HG03135 (cell line): Measurements from ENCODE around the gene FALEC.
"Not testable (repeated sequence)": the region's sequence is repeated elsewhere in the genome, so short reads cannot be mapped to it uniquely, and the experiment has no call there.

ENCODE experiments used
- ATAC-seq: cut with Tn5 transposase; IDR thresholded peaks from one replicate; pipeline ENCODE4 v1.9.1; 2021; ENCODE audit warnings: mild to moderate bottlenecking, moderate library complexity; ENCODE audit not compliant: unreplicated experiment

FALEC gene

DNA sequence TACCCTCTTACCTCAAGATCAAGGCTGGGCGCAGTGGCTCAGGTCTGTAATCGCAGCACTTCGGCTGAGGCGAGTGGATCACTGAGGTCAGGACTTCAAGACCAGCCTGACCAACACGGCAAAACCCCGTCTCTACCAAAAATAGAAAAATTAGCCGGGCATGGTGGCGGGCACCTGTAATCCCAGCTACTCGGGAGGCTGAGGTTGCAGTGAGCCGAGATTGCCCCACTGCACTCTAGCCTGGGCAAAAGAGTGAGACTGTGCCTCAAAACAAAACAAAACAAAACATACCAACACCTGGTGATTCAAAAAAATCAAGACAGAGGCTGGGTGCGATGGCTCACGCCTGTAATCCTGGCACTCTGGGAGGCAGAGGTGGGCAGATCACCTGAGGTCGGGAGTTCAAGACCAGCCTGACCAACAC, 58.1 kb downstream of the FALEC start:
- ATAC-seq = not testable (repeated sequence)

DNA sequence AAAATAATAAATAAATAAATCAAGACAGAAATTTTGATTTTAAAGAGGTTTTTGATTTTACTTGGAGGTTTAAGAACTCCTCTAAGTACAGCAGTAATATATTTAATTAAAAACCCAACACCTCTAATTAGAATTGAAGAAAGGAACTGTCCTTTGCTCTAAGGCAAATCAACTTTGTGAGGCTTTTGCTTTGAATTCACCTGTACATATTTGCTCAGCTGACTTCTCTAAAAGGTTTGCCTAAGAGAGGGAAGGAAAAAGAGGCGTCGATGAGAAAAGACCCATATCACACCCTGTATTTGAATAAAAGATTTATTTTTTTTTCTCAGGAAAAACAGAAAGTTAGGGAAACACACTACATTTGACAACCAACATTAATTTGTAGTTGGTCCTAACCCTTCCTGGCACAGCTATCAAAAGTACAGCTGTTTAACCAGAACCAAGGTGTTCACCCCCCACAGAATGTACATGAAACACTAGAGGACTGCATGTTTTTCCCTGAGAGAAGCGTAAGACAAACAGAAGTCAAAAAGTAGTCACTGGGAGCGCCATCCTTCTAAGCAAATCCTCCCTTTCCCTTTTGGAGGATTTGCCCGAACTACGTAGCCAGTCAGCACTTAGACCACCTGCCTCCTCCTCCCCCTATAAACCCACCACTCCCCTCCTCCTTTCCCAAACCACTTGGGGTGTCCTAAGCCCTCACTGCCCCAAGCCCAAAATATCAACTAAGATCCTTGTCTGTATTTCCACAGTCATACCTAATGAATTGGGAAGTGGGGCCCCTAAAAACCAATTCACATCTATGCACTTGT, 58.9 kb downstream of the FALEC start:
- ATAC-seq = no peak

DNA sequence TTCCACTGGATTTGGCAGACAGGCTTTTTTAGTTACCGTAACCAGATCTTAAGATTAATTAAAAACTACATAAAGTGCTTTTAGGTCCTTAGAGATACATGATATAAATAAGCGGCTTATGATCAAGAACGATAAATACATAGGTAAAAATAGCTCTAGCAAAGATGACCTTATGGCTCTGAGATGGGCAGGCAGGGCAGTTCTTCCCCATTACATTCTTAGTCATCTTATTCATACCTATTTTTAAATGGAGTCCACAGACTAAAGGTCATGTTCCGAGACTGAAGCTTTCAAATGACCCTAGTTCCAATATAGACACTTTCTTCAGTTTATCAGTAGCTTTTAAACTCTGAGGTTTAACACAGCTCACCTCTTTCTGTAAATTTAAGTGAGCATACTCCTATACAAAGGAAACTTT, 59.5 kb downstream of the FALEC start:
- no peak for ATAC-seq

DNA sequence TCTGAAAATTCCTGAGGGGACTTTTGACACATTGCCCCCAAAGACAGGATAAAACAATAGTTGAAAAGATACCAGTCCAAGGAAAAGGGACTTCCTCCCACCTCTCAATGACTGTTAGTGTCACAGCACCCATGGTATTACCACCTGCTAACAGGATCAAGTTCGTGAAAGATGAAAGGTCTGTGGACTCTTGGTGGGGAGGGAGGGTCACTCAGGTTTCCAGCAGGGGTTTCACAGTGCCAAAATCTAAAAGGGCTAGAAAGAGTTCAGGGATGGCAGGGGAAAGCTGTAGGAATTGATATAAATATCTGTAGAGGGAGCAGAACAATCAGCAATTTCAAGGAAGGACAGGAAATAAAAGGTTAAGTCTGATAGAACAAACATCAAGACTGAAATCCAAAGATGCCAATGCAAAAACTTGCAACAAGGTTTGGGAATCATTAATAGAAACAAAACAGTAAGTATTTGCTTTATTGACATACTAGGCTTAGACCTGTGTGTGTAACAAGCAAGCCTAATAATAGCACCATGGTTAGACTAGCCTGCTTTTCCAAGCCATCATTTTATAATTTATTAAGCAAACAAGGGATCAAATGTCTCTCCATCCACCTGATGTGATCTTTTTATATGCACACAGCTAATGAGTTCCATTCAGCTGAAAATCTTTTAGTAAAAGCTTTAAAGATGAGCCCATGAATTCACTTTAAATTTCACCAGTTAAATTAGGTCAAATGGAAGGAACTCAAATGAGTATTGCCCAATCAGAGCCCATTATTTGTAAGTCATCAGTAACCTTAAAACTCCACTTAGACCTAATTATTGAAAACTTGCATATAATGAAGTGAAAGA, 60.2 kb downstream of the FALEC start:
- no peak for ATAC-seq

DNA sequence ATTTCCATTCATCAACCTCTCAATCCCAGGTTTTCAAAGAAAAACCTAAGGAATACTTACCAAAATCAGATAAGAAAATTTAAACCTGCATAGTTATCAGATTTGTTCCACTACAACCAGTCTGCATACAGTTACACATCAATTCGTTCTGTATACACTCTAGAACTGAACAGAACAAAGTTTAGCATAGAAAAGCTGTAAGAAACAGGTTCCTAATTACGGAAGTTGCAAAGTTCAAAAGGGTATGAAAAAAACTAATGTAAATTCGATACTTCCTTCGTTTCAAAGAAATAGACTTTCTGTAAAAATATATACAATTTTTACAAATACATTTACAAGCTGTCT, 60.8 kb downstream of the FALEC start:
- no peak for ATAC-seq

DNA sequence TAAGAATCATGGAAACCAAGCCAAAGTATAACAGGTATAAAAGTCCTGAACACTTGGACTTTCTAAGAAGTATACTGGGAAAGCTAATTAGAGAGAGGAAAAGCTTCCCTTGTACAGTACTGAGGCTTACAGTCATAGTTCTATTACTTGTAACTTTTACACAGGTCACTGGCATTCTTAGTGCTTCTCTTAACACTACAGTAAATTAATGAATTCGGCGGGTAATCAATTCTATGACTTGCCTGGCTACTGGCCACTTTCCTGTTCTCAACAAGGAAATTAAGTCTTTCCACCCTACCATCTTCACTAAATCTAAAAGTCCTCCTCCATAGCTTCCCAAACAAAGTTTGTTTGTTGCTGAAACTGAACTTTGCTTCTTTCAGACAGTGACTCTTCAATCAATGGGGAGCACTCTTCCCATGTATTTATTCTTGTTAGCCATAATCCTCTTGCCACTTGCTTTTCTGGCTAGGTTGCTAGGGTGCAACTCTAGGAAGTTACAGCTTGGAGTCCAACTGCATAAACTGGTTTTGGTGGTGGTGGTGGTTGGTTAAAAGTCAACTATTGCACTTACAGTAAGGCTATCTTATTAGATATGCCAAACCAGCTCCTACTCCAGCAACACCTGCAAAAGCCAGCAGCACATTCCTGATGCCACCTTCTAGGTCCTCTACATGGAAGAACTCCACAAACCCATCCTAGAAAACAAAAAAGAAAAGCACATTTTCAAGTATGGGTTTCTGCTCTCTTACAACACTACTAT, 61.4 kb downstream of the FALEC start:
- no peak for ATAC-seq

DNA sequence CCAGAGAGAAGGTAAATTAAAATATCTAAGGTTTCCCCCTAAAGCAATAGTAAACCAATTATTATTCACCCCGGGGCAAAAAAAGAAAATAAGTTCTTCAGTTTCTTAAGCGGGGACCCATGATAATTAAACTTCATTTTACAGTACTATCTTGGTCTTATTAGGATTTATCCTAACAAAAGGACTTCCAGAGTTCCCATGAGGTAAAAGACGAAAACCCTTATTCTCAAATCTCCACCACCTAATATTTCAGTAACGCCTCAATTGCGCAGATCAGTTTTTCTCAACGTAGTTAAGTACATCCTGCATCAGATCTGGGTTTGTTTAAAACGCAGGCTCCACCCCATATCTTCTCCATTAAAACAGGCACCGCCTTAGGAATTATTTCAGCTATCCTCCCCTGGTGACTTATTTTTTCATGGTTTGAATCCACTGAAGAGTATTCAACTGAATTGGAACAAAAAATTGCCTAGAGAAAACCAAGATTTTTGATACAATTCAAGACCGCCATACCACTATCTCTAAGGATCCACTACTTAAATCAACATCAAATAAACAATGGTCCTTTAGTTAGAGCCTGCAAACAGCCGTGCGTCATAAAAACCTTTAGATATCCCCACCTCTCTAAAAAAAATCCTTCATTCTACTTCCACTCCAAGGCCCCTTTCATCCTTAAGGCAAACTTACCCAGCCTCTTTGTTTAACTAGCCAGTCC, 62.2 kb downstream of the FALEC start:
- no peak for ATAC-seq

DNA sequence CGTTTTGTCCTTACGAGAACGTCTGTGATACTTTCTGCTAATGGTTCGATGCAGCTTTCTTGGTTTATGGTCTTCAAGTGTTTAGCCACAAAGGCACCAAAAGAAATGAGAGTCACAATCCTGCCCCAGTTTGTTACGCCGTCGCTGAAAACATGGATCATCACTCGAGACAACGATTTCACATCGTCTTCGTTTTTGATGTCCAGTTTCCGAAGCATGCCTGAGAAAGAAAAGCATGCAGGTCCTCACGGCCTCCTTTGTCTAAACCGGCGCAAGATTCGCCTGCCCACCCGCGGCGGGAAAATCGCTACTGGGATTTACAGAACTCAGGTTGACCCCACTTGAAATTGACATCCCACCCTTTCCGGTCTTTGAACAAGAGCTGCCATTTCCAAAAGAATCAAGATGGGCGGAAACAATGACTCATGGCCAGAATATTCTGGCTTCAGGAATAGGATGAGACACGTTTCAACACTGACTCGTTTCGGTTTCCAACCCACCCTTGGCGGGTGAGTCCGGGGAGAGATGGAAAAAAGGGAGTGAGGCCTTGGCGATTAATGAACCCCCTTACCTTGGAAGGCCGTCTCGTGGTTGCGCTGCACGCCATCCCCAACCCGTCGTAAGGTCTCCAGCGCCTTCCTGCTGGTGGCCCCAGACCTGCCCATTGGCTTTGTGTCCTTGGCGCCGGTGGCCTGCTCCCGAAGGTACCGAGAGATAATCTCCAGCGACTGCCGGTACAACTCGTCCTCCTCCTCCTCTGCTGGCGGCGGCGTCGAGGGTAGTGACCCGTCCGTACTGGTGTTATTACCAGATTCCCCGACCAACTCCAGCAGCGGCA, 62.9 kb downstream of the FALEC start:
- ATAC-seq = no peak

DNA sequence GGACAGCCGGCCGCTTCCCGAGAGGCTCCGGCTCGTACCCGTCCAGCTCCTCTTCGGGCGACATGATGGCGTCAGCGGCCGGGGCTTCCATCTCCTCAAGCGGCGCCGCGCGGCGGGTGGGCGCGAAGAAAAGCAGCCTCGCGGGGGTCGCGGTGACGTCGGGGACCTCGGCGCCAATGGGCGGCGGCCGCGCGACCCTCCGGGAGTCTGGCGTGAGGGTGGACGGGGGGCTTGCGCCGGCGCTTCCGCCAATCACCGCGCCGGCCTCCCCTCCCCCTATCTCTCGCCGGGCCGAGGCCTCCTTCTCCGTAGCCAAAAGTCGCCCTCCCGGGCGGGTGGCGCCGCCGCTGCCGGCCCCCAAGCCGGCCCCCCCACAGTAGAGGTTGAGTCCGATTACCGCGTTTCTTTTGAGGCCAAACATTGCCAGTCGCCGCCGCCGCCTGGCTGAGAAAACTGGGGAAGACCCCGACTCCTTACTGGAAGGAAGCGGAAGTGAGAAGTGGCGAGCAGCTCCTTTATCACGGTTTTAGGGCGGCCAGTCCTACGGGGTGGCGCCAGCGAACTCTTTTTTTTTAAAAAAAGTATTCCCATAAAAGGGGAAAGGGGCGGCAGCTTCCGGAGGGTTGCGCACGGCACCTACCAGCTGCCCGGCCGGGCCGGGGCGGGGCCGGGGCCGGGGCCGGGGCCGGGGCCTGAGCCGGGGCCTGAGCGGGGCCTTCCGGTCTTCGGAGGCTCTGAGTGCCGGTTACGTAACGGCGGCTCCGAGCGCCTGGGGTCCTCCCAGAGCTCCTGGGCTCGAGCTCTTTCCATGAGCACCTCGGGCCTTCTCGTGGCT, 63.8 kb downstream of the FALEC start, which contains the start of gene MCL1:
Gene MCL1 (minus strand): TSS at position 501 of the 835 bp plus-strand sequence. CDS start 80 bp downstream, at position 421.
- peak; percentile 89 for ATAC-seq

DNA sequence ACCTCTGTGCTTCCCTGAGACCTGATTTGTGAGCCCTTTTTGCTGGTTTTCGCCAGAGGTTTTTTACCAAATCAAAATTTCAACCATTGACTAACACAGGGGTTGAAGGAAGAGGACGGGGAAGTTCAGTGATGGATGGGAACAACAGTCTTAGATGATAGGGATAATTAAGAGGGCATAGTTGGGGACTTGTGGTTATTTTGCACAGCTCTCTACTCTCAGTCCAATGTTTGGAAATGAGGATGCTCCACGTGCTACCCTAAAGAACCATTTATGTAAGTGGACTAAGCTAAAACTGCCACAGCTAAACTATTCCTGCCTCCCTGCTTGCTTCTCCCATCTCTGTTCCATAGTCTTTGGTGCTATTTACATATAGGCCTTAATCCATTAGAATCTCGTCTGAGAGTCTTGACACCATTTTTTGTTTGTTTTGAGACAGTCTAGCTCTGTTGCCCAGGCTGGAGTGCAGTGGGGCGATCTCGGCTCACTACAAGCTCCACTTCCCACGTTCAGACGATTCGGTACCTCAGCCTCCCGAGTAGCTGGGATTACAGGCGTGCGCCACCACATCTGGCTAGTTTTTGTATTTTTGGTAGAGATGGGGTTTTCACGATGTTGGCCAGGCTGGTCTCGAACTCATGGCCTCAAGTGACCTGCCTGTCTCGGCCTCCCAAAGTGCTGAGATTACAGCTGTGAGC, 64.5 kb downstream of the FALEC start:
- ATAC-seq = no peak

DNA sequence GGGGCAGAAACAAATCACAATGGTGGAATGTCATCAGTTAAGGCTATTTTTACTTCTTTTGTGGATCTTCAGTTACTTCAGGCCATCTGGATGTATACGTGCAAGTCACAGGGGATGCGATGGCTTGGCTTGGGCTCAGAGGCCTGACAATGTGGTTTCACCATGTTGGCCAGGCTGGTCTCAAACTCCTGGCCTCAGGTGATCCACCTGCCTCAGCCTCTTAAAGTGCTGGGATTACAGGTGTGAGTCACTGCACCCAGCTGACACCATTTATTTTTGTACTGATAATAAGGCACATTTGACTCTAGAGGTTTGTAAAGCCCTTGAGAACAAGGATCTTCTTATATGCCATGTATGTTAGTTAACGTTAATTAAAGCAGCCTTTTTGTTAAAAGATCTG, 65.4 kb downstream of the FALEC start:
- not testable (repeated sequence) for ATAC-seq

DNA sequence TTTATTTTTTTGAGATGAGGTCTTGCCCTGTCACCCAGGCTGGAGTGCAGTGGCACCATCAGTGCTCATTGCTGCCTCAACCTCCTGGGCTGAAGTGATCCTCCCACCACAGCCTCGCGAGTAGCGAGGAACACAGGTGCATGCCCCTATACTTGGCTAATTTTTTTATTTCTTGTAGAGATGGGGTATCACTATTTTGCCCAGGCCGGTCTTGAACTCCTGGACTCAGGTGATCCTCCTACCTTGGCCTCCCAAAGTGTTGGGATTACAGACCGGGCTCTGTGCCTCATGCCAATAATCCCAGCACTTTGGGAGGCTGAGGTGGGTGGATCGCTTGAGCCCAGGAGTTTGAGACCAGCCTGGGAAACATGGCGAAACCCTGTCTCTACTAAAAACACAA, 65.9 kb downstream of the FALEC start:
- ATAC-seq = not testable (repeated sequence)

DNA sequence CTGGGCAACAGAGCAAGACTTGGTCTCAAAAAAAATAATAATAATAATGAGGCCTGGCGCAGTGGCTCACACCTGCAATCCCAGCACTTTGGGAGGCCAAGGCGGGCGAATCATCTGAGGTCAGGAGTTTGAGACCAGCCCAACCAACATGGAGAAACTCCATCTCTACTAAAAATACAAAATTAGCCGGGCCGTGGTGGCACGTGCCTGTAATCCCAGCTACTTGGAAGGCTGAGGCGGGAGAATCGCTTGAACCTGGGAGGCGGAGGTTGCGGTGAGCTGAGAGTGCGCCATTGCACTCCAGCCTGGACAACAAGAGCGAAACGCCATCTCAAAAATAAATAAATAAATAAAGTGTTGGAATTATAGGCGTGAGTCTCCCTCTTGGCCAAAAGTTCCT, 66.4 kb downstream of the FALEC start:
- ATAC-seq = not testable (repeated sequence)

DNA sequence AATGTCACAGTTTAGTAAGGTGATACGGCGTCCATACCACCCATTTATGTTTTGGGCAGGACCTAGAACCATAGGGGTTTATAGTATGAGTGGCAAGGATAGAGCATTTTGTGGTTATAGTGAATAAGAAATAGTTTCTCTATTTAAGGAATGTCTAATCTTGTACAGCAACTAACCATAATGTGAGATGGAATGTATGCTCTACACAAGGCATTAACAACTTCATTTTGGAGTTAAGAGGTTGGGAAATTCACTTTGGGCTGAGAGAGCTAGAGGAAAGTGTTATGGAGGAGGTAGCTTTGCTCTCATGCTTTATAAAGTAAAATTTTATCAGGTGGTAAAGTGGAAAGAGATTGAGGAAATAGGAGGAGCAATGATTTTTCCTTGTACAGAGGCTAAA, 66.8 kb downstream of the FALEC start:
- ATAC-seq = no peak
